Measurements from ENCODE around the gene NEK11. TPM values are rescaled to one million over a fixed set of nuclear protein-coding genes. Genes with fewer than 3 reads are reported as not detected.

NEK11 gene
- total RNA-seq, 2 donors from 2014 or later = 1.6 to 2.2 TPM

- H3K36me3 Mint-ChIP-seq = peaks cover 0 to 5% of the 10 kb centered on the region in 2 donors
- H3K27ac Mint-ChIP-seq = no peak overlapping the region
- ATAC-seq (no peak), DNase-seq (ENCODE audit: low spot score in 2 of 2) (no peak)
- H3K9me3 Mint-ChIP-seq = no peaks in the 10 kb centered on the region
Observed at GRCh38 chr3:131031660-131032059, 5.0 kb downstream of the NEK11 start.

GRCh38 chr3:131033480-131034080, 6.9 kb downstream of the NEK11 start:
- Mint-ChIP-seq H3K9me3 (no peaks in the 10 kb centered on the region), H3K36me3 (no peaks in the 10 kb centered on the region), H3K27ac (no peak overlapping the region)
- ATAC-seq = peak; percentile 54 to 64
- DNase-seq (ENCODE audit: low spot score in 2 of 2) = peak in 1 of 2 donors; percentile 56

GRCh38 chr3:131036200-131036816, 9.6 kb downstream of the NEK11 start:
- Mint-ChIP-seq H3K9me3 (peaks cover under 1 to 4% of the 10 kb centered on the region in 2 donors), H3K36me3 (peaks cover 2 to 6% of the 10 kb centered on the region in 2 donors), H3K27ac (no peak overlapping the region)
- DNase-seq (ENCODE audit: low spot score in 2 of 2) = no peak
- ATAC-seq = no peak

- H3K27ac Mint-ChIP-seq = no peak overlapping the region
- peaks cover 6% of the 10 kb centered on the region in 2 donors for H3K36me3 Mint-ChIP-seq
- H3K9me3 Mint-ChIP-seq = peaks cover 4 to 5% of the 10 kb centered on the region in 2 donors
Observed at GRCh38 chr3:131036986-131037385, 10.3 kb downstream of the NEK11 start.

GRCh38 chr3:131038326-131038725, 11.6 kb downstream of the NEK11 start:
- DNase-seq (ENCODE audit: low spot score in 2 of 2) (no peak), ATAC-seq (no peak)
- peaks cover 11 to 15% of the 10 kb centered on the region in 2 donors for H3K36me3 Mint-ChIP-seq
- no peak overlapping the region for H3K27ac Mint-ChIP-seq
- peaks cover 9 to 12% of the 10 kb centered on the region in 2 donors for H3K9me3 Mint-ChIP-seq

More at GRCh38 chr3:131036986-131037385, 10.3 kb downstream of the NEK11 start:
- no peak for ATAC-seq
- DNase-seq (ENCODE audit: low spot score in 2 of 2) = no peak

- DNase-seq (ENCODE audit: low spot score in 2 of 2) (peak in 1 of 2 donors; percentile 14), ATAC-seq (peak in 1 of 2 donors; percentile 34)
- Mint-ChIP-seq H3K36me3 (peaks cover 33 to 45% of the 10 kb centered on the region in 2 donors), H3K9me3 (peaks cover 28 to 38% of the 10 kb centered on the region in 2 donors), H3K27ac (peak overlapping the region; percentile 56 to 77)
Observed at GRCh38 chr3:131042271-131042985, 15.8 kb downstream of the NEK11 start.

- peaks cover 29 to 49% of the 10 kb centered on the region in 2 donors for H3K36me3 Mint-ChIP-seq
- peaks cover 35 to 37% of the 10 kb centered on the region in 2 donors for H3K9me3 Mint-ChIP-seq
- DNase-seq (ENCODE audit: low spot score in 2 of 2) = no peak
- no peak for ATAC-seq
- H3K27ac Mint-ChIP-seq = no peak overlapping the region
Observed at GRCh38 chr3:131047582-131047981, 20.9 kb downstream of the NEK11 start.

GRCh38 chr3:131048030-131048429, 21.4 kb downstream of the NEK11 start:
- ATAC-seq (no peak), DNase-seq (ENCODE audit: low spot score in 2 of 2) (no peak)
- peaks cover 33 to 34% of the 10 kb centered on the region in 2 donors for H3K9me3 Mint-ChIP-seq
- no peak overlapping the region for H3K27ac Mint-ChIP-seq
- H3K36me3 Mint-ChIP-seq = peaks cover 27 to 44% of the 10 kb centered on the region in 2 donors

GRCh38 chr3:131050001-131050400, 23.3 kb downstream of the NEK11 start:
- no peak for DNase-seq (ENCODE audit: low spot score in 2 of 2)
- ATAC-seq = no peak
- peaks cover 8 to 25% of the 10 kb centered on the region in 2 donors for H3K36me3 Mint-ChIP-seq
- no peak overlapping the region for H3K27ac Mint-ChIP-seq
- H3K9me3 Mint-ChIP-seq = peaks cover 14 to 16% of the 10 kb centered on the region in 2 donors

- peaks cover 0 to 6% of the 10 kb centered on the region in 2 donors for H3K36me3 Mint-ChIP-seq
- ATAC-seq (no peak), DNase-seq (ENCODE audit: low spot score in 2 of 2) (no peak)
- H3K27ac Mint-ChIP-seq = no peak overlapping the region
- H3K9me3 Mint-ChIP-seq = peaks cover 3 to 6% of the 10 kb centered on the region in 2 donors
Observed at GRCh38 chr3:131053043-131053859, 26.6 kb downstream of the NEK11 start.

GRCh38 chr3:131067983-131068382, 41.3 kb downstream of the NEK11 start:
- no peak for DNase-seq (ENCODE audit: low spot score in 2 of 2)
- Mint-ChIP-seq H3K9me3 (no peaks in the 10 kb centered on the region), H3K36me3 (no peaks in the 10 kb centered on the region), H3K27ac (no peak overlapping the region)
- ATAC-seq = no peak

- no peak for DNase-seq (ENCODE audit: low spot score in 2 of 2)
- Mint-ChIP-seq H3K36me3 (no peaks in the 10 kb centered on the region), H3K27ac (no peak overlapping the region), H3K9me3 (no peaks in the 10 kb centered on the region)
- no peak for ATAC-seq
Observed at GRCh38 chr3:131072099-131072559, 45.5 kb downstream of the NEK11 start.

- ATAC-seq = no peak
- Mint-ChIP-seq H3K9me3 (no peaks in the 10 kb centered on the region), H3K27ac (no peak overlapping the region)
Observed at GRCh38 chr3:131072845-131073244, 46.2 kb downstream of the NEK11 start.

GRCh38 chr3:131075632-131076328, 49.1 kb downstream of the NEK11 start:
- no peaks in the 10 kb centered on the region for H3K36me3 Mint-ChIP-seq
- DNase-seq (ENCODE audit: low spot score in 2 of 2) (no peak), ATAC-seq (peak in 1 of 2 donors; percentile 41)
- H3K9me3 Mint-ChIP-seq = no peaks in the 10 kb centered on the region
- no peak overlapping the region for H3K27ac Mint-ChIP-seq

More at GRCh38 chr3:131072845-131073244, 46.2 kb downstream of the NEK11 start:
- no peak for DNase-seq (ENCODE audit: low spot score in 2 of 2)
- H3K36me3 Mint-ChIP-seq = no peaks in the 10 kb centered on the region

GRCh38 chr3:131077904-131078303, 51.2 kb downstream of the NEK11 start:
- ATAC-seq = no peak
- DNase-seq (ENCODE audit: low spot score in 2 of 2) = no peak
- Mint-ChIP-seq H3K27ac (no peak overlapping the region), H3K36me3 (no peaks in the 10 kb centered on the region), H3K9me3 (no peaks in the 10 kb centered on the region)

GRCh38 chr3:131079086-131079485, 52.4 kb downstream of the NEK11 start:
- Mint-ChIP-seq H3K36me3 (no peaks in the 10 kb centered on the region), H3K9me3 (no peaks in the 10 kb centered on the region), H3K27ac (no peak overlapping the region)
- ATAC-seq (no peak), DNase-seq (ENCODE audit: low spot score in 2 of 2) (no peak)
